Measurements from ENCODE around the gene UBE2N. TPM values are rescaled to one million over a fixed set of nuclear protein-coding genes. Genes with fewer than 3 reads are reported as not detected.

Gene UBE2N
- total and polyA plus RNA-seq, 10 of the 15 experiments (the other 5 are each of a cell fraction or from before 2014, with no cell fraction given): 243 to 945 (median 443) TPM

GRCh38 chr12:93467351-93468007 lies 25.7 kb upstream of the UBE2N start, which contains the start of gene MRPL42 (continued):
- no peak for TF ChIP-seq E2F4 (IDR thresholded peaks at IDR 0.05; ENCODE audit: low read depth, low read length)
- TF ChIP-seq TAF1 (IDR thresholded peaks at IDR 0.05; ENCODE audit: borderline replicate concordance, low read depth, low read length): peak; percentile 88
- TF ChIP-seq RUNX3 (IDR thresholded peaks at IDR 0.05; ENCODE audit: low read length): peak; percentile 79
- TF ChIP-seq YY1 (IDR thresholded peaks at IDR 0.05; ENCODE audit: low read depth, low read length): peak; percentile 98
- TF ChIP-seq CREB1 (IDR thresholded peaks at IDR 0.05; ENCODE audit: low read depth): peak; percentile 65
- peak; percentile 7 for TF ChIP-seq PBX3 (IDR thresholded peaks at IDR 0.05; ENCODE audit: insufficient replicate concordance, low read depth, low read length)
- peak; percentile 46; the same call in 1 of the 2 replicates for TF ChIP-seq MXI1 (IDR thresholded peaks at IDR 0.05; ENCODE audit: low read depth, low read length)
- peak; percentile 64 to 84 (median 78) for TF ChIP-seq CTCF (IDR thresholded peaks at IDR 0.05 in 2 of 3, conservative IDR thresholded peaks at IDR 0.05 in 1 of 3; ENCODE audit: control insufficient read depth in 2 of 3, extremely low read depth in 1 of 3, insufficient read depth in 1 of 3, low read depth in 3 of 3, low read length in 3 of 3)
- TF ChIP-seq MTA2 (IDR thresholded peaks at IDR 0.05; ENCODE audit: low read depth): peak; percentile 63; the same call in 1 of the 2 replicates
- TF ChIP-seq DPF2 (IDR thresholded peaks at IDR 0.05): 0 out of 2 replicates have a peak, but pooled peaks have one; percentile 26
- TF ChIP-seq SMC3 (IDR thresholded peaks at IDR 0.05; ENCODE audit: borderline replicate concordance, low read length): peak; percentile 5; the same call in 1 of the 2 replicates
- no peak for TF ChIP-seq EP300 (IDR thresholded peaks at IDR 0.05; ENCODE audit: borderline replicate concordance in 1 of 2, control insufficient read depth in 1 of 2, low read depth in 2 of 2, low read length in 2 of 2)
- TF ChIP-seq CEBPZ (IDR thresholded peaks at IDR 0.05; ENCODE audit: low read depth, low read length): no peak
- no peak for TF ChIP-seq STAT3 (IDR thresholded peaks at IDR 0.05; ENCODE audit: low read depth, low read length)
- TF ChIP-seq SREBF2 (IDR thresholded peaks at IDR 0.05; ENCODE audit: low read length): no peak
- TF ChIP-seq SP1 (IDR thresholded peaks at IDR 0.05; ENCODE audit: low read depth, low read length): peak; percentile 7
- peak; percentile 42; the same call in 1 of the 2 replicates for TF ChIP-seq ELK1 (IDR thresholded peaks at IDR 0.05; ENCODE audit: low read depth, low read length)
- TF ChIP-seq IKZF1 (conservative IDR thresholded peaks at IDR 0.05): peak; percentile 94
